SKM-1 (cell line): ENCODE measurements around the gene DLG5.

Experiments used
- DNase-seq: peaks from one replicate; lab custom pipeline; 2025; ENCODE audit not compliant: unreplicated experiment; lab: John Stamatoyannopoulos, UW

Gene DLG5

DNA sequence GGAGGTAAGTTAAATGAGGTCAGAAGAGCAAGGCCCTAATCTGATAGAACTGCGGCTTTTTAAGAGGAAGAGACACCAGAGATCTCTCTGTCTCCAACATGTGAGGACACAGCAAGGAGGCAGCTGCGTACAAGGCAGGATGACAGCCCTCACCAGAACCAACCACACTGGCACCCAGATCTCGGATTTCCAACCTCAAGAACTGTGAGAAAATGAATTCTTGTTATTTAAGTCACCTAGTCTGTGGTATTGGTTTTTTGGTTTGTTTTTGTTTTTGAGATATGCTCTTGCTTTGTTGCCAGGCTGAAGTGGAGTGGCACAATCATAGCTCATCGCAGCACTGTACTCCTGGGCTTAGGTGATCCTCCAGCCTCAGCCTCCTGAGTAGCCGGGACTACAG, 127.2 kb downstream of the DLG5 start:
- DNase-seq = no peak

DNA sequence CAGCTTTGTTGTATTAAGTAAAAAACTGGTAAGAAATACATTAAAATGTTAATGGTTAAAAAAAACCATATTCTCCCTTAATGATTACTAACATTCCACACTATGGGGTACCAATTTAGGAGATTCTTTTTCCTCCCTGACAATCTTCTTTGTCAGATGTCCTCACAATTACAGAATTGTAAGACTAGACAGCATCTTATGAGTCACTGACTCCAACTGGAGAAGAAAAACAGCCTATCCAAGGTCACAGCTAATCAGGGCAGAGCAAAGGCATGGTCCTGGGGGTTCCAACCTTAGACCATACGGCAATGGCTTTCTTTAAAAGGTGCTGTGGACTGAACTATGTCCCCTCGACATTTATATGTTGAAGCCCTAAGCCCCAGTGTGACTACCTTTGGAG, 127.6 kb downstream of the DLG5 start:
- no peak for DNase-seq

DNA sequence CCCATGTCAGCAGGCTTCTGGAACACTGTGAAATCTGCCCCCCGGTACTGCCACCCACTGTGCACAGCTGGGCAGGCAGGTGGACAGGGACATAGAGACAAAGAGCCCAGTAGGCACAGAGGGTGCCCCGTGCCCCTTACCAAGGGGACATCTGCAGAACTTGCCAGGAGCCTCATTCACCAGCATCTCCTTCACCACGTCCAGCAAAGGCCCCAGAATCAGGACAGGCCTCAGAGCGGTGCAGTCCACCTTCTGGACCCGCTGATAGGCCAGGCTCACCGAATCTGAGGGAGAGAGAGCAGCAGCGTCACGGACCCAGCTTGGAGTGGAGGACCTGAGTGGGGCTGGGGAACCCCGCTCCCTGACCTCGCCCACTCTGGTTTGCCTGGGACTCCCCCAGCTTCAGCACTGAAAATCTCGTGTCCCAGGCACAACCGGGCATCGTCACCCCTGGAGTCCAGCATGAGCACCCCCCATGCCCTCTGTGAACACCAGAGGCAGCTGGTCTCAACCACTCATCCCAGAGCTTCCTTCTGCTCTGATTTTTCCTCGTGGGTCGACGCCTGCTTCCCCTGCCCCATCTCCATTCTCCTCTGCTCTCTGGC, 130.1 kb downstream of the DLG5 start:
- no peak for DNase-seq

DNA sequence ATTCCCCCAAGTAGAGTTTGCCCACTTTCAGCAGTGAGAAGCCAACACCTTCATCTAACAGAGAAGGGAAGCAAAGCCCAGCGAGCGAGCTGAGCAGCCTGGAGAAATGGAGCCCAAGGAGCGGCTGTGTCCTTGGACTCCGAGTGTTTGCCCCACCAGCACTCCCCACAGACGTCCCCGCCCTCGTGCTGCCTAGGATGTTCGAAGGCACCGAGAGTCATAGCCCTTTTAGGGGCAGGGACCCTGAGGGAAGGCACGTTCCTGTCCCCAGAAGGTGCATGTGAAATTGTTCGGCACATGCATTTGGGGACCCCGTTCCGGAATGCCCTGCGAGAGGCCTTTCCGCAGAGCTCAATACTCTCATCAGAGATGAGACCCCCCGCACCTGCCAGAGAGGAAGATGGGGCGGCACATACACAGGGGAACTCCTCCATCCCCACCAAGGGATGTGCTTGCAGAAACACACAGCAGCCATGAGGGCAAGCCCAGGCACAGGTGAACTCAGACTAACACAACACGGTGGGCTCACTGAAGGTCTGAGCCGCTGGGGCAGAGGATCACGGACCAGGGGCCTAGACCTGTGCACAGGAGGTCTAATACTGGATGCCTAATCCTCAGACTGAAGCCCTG, 131.0 kb downstream of the DLG5 start:
- no peak for DNase-seq

DNA sequence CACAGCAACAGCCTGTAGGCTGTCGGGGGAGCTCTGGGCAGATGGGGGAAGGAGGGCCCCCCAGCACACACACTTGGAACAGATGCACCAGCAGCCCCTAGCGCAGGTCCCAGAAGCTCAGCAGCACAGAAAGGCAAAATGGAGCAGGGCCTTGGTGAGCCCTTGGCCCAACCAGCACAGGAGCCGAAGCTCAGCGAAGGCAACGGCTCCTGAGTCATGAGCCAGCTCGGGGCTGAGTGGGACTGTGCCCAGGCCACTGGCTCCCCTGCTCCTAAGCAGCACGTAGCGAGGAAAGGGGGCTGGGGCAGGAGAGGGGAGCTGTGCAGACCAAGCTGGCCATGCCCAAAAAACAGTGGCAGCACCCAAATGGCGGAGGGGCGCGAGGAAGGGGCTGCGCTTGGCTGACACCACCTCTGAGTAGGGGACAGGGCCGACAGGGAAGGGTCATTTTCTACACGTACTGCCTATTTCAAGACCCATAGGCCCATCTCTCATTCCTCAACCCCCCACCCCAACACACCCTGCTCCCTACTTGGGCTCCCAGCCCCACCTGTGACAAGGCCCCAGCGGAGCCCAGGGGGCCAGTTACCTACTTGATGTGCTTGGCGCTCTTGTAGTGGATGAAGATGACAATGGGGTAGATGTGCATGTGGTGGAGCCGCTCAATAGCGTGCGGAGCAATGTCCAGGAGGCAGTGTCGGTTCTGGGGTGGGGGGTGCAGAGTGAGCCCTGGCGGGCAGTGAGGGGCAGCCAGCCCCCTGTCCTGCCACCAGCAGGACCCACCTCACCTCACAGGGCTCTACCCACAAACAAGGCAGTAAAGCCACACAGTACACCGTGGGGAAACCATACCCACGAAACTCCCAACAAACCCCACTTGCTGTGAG, 132.1 kb downstream of the DLG5 start:
- DNase-seq = no peak

DNA sequence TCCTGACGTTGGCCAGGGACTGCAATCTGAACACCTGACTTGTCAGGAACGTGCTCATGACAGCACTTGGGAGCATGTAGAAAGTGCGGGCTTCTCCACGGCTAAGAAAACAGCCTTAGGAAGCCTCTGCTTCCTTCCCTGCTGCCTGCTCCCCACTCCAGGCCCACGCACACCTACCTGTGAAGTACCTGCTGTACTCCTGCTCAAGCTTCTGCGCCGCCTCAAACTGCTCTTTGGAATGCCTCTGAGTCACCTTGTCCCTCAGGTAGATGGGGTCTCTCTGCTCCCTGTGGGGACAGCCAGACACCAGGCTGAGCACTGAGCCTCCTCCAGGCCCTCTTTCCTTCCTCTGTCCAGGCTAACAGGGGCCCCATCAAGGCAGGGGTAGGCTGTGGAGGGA, 132.7 kb downstream of the DLG5 start:
- DNase-seq = no peak

DNA sequence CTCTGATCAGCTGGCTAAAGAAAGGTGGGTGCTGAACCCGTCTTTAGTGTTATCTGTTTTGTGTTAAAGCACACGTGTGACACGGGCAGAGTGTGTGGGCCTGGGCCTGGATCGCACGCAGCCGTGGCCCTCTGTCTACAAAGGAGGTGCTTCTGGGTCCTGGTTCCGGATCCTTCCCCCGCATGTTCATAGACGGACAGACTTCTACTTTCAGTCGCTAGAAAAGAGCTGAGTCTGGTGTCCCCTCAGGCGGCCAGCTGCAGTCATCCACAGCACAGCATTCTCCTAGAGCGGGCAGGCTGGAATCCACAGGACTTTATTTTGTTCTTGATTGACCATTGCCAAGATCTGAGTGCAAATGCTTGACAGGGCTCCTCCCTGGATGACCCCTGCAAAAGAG, 134.4 kb downstream of the DLG5 start:
- DNase-seq = no peak

DNA sequence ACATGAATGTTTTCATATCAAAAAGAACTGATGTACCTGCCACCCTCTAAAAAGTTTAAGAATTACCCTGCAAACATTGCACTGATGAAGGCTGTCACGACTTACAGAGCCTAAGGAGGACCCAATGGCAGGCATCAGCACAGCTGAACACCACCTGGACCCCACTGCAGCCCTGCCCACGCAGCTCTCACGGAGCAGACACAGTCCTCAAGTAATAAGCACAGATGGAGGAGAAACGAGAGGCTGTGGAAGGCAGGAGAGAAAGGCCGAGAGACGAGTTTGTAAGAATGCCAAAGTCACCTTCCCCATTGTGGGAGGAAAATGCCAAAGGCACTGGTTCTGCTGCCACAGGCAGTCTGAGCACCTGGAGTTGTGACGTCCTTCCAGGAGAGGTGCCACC, 135.0 kb downstream of the DLG5 start:
- no peak for DNase-seq

DNA sequence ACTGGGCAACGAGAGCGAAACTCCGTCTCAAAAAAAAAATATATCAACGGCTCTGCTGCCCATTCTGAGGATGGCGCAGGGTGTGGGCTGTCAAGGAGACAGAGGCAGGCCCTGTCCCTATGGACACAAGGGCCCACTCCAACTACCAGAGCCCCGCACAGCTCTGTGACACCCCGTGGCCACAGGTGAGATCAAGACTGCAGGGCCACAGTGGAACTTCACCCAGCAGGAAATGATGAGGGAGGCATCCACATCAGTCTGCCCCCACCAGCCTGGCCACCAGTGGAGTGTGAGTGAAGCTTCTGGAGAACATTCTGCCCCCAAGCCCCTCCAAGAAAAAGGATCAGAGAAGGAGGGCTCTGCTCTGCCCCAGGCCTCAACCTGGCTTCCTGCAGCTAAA, 136.7 kb downstream of the DLG5 start:
- no peak for DNase-seq

DNA sequence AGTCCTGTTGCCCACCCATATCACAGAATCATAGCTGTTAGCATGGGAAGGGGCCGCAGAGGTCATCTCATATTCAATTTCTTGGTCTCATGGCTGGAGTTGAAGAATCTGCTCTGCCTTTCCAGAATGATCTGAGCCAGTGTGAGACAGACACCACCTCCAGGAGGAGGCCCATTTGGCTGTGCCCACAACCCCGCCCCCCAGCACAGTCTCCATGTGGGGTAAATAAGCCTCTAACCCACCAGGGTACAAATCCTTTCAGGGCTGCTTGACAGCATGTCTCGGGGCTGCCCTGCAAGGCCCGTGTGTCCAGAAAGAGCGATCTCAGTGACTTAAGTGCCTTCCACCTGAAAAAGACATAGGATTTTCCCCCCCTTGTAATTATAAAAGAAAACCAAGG, 137.5 kb downstream of the DLG5 start:
- no peak for DNase-seq

DNA sequence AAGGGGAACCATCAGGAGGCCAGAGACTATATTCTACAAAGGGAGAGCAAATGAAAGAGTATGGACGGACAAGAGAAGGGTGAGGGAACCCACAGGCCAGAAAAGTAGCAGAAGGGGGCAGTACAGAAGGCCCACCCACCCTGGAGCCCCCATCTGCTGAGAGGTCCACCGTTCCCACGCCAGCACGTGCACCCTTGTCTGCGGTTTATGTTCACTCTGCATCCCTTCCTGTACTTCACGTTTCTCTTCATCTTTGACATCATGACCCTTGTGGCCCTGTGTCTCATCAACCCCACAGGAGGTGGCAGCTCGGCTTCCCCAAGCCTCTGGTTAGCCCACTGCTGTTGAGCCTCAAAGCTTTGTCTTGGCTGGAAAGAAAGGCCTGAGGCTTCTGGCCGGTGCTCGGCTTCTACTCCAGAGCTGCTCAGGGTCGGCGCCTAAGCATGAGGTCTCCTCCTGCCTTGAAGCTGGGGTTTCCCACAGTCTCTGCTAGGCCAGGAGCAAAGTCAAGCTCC, 138.0 kb downstream of the DLG5 start:
- no peak for DNase-seq

DNA sequence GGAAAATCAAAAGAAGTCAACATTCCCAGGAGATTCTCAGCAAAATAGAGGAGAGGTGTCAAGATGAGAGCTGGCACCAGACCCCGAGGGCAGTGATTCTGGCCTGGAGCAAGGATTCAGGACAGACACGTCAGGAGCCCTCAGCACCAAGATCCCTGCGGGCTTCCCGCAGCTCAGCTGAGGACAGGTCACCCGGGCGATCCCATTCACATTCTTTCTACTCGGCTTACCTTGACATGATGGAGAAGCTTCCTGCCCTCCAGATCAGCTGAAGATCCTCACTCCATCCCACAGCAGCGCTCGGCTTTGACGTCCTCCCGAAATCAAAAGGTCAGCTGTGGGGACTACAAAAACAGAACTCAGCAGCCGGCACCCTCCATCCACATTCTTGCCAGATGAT, 139.1 kb downstream of the DLG5 start:
- no peak for DNase-seq

DNA sequence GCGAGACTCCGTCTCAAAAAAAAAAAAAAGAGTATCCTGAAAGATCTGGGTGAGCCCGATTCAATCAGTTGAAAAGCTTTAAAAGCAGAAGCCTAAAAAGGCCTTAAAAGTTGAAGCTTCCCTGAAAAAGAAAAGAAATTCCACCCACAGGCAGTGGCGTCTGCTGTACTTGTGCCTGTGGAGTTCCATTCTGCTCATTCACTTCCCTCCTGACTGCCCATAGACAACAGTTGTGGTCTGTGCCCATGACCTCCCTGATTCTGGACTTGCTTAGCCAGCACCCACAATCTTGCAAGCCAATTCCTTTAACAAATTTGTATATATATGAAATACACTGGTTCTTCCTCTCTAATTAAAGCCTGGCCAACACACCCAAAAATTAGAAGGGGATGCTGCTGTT, 141.7 kb downstream of the DLG5 start:
- no peak for DNase-seq

DNA sequence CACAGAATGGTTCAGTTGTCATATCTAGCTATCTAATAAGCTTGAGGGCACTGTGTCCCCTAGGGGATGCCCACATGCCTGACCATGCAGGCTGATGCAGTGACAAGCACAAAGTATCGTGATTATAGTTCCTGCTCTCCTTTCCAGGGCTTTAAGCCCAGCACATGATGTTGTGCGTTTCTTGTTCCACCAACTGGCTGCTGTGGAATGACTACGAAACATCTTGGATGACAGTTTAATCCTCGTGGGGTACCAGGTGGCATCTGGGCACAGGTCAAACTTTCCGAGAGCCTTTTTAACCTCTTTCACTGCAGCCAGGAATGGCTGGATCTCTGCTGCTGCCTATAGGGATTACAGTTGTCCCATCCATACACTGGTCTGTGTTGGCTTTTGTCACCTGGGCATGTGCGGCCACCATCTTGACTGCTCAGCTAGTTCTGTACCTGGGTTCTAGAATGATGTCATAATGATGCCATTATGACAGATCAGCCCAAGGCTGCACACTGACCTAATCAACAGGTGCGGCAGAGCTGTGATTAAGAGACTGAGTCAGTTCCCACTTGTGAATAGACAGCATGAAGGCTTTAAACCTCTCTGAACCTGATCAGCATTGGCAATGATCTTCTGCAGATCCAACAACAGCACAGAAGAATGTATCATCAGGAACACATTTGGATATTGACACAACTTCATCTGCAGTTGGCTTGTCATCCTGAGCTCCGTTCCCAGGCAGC, 144.1 kb downstream of the DLG5 start:
- no peak for DNase-seq

DNA sequence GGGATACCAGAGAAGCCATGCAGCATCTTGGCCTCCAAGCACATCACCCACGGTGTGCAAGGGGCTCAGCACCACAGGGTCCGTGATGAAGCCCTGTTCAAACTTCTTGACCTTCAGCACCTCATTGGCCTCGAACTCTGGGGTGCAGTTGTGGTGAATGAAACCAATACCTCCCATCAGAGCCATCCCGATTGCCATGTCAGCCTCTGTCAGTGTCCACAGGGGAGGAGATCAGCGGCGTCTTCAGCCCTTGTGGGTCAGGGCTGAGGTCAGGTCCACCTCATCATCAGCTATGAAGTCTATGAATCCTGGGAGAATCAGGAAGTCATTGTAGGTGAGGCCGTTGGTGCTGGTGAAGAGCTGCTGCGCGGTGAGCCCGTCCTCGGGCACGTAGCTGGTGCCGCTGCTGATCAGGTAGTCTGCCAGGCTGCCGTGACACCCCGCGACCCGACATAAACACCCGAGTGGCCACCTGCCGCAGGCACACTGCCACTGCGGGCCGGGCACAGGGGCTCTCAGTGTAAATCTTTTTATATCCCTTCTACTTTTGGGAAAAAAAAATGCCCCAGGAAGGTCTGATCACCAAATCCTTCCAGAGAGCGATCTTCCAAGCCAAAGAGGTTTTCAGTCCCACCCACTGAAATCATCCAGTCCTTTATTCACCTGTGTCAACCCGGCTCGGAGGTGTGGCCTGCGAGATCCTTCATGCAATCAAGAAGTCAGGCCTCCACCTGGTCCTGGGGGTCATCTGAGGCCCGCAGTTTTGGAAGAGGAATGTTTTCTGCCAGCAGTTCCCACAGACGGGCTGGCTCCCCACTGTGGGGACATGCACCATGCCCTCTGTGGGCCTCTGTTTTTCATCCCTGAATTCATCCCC, 144.9 kb downstream of the DLG5 start:
- no peak for DNase-seq

DNA sequence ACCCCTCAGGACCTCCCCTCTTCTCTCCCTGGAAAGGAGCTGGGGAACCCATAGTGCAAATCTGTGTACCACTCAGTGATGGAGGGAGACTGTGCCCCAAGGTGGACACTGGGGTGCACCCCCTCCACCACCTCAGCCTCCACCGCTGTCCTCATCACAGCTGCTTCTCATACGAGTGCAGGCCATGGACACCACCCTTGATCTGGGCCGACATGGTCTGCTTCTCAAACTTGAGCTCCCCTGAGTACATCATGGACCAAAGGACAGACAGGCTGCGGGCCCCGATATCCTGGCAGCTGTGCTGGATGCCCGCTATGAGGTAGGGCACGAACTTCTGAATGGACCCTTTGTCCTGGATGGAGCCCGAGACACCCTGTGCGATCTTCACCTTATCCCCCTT, 146.4 kb downstream of the DLG5 start:
- DNase-seq = no peak

DNA sequence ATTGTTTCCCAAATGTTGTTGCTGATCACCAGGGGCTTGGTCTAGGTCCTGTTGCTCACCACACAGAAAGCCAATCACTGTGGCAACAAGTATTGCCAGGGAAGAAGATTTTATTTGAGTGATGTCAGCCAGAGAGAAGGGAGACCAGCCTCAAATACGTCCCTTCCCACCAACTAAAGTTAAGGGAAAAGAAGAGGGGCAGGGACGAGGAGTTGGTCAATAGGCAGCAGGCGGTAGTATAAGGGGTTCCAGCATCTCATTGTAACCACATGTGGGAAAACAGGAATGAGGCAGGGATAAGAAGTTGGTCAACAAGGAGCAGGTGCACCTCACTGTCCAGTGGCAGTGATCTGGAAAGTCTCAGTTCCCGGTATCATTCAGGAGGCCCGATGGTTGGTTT, 150.1 kb downstream of the DLG5 start:
- DNase-seq = no peak

DNA sequence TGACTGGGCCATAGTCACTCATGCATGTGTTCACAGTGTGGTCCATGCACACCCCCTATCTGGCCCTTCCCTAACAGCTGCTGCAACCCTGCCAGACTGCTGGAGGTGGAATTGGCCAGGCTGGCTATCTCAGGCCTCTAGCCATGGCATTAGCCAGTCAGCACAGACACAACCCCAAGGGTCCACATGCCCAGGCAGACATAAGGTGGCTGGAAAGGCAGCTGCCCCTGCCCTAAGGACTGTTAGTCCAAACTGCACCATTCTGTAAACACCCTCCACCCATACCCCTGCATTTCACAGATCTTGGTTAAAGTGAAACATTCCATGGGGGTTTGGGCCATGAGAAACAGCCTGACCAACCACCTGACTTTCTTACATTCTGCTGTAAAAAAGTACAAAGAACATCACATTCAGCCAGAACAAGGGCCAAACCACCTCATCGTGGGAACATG, 151.6 kb downstream of the DLG5 start:
- DNase-seq = no peak

DNA sequence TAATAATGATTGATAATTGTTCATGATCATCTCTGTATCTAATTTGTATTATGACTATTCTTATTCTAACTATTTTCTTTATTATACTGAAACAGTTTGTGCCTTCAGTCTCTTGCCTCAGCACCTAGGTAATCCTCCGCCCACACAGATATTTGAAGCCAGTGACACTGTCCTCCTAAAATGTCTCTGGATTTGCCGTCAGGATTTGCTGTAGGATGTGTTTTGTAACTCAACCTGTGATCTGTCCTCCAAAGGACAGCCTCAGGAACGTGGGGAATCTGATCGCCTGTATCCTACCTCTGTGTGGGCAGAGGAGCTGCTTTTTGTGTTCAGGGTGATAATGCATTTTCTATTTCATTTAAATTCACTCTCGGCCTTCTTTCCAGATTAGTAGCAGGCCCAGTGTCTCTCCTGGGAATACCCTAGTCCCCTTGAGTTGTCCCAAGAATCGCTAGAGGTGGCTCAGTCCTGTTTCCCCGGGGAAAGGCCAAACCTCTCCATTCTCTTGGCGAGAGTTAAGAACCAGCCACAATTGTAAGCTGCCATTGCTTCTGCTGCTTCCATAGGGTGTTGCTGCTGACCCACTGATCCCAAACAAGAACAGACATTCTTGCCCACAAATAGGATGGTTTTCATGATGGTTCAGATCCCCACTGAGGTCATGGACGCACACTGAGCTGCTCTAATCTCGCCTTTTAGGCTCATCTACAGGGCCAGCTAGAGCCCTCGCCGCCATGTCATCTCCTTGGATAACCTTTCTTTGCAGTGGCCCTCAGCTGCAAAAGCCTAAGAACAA, 152.7 kb downstream of the DLG5 start:
- no peak for DNase-seq
